ENCODE measurements around the gene PRKAR1B. TPM values are rescaled to one million over a fixed set of nuclear protein-coding genes. Genes with fewer than 3 reads are reported as not detected.

PRKAR1B gene
- polyA plus RNA-seq, 1 of the 3 experiments (the other 2 are of a cell fraction), result 63.7 TPM

- DNase-seq, result no peak
- 98% methylated on average over 26 of the region's 26 CpGs for WGBS (ENCODE audit: low lambda C conversion rate)
- Histone ChIP-seq H3K9ac (no peak overlapping the region), H3K27ac (ENCODE audit: low read depth in 2 of 2, low read length in 1 of 2) (no peak overlapping the region; a peak in 1 of 4 replicates), H3K4me3 (ENCODE audit: low read depth in 2 of 2, low read length in 1 of 2) (no peak overlapping the region), H3K79me2 (ENCODE audit: insufficient read depth) (peaks cover 35% of the 10 kb centered on the region), H4K20me1 (ENCODE audit: insufficient read depth) (peaks cover 12% of the 10 kb centered on the region; the same call in 1 of the 2 replicates), H3K9me2 (no peaks in the 10 kb centered on the region), H3K36me3 (replicated peaks in 1 of 2; ENCODE audit: control insufficient read depth in 1 of 2, insufficient read depth in 2 of 2, low read length in 1 of 2) (peaks cover 32 to 36% of the 10 kb centered on the region in 2 experiments), H2AFZ (ENCODE audit: low read depth) (no peak overlapping the region), H3K4me2 (no peak overlapping the region), H3F3A (replicated peaks; ENCODE audit: insufficient read depth) (peaks cover 5% of the 10 kb centered on the region), H3K4me1 (ENCODE audit: control insufficient read depth in 1 of 2, insufficient read depth in 2 of 2, low read depth in 1 of 2, low read length in 1 of 2) (peaks cover 0 to 21% of the 10 kb centered on the region in 2 experiments; a peak in 2 of 4 replicates), H3K9me3 (no peaks in the 10 kb centered on the region), H3K27me3 (ENCODE audit: insufficient read depth) (no peaks in the 10 kb centered on the region)
- TF ChIP-seq, protein P1, sequence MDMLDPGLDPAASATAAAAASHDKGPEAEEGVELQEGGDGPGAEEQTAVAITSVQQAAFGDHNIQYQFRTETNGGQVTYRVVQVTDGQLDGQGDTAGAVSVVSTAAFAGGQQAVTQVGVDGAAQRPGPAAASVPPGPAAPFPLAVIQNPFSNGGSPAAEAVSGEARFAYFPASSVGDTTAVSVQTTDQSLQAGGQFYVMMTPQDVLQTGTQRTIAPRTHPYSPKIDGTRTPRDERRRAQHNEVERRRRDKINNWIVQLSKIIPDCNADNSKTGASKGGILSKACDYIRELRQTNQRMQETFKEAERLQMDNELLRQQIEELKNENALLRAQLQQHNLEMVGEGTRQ (IDR thresholded peaks at IDR 0.05; ENCODE audit: borderline replicate concordance, low read depth, low read length), result no peak
- TF ChIP-seq MAX (IDR thresholded peaks at IDR 0.05; ENCODE audit: low read depth) (no peak), FOXJ3 (CRISPR knock-in tag; IDR thresholded peaks at IDR 0.05) (no peak), ELF1 (IDR thresholded peaks at IDR 0.05) (no peak), SIN3A (IDR thresholded peaks at IDR 0.05; ENCODE audit: borderline replicate concordance, low read depth, low read length) (no peak), YY1 (IDR thresholded peaks at IDR 0.05; ENCODE audit: low read depth) (no peak), GABPA (IDR thresholded peaks at IDR 0.05; ENCODE audit: low read depth) (no peak), JUND (IDR thresholded peaks at IDR 0.05) (no peak), TEAD4 (IDR thresholded peaks at IDR 0.05; ENCODE audit: borderline replicate concordance, insufficient read depth) (no peak), IRF3 (IDR thresholded peaks at IDR 0.05; ENCODE audit: low read depth, low read length) (no peak), NRF1 (IDR thresholded peaks at IDR 0.05; ENCODE audit: low read depth, low read length) (no peak), ZBTB33 (IDR thresholded peaks at IDR 0.05; ENCODE audit: borderline replicate concordance, low read depth) (no peak), GATA2 (CRISPR knock-in tag; IDR thresholded peaks at IDR 0.05) (no peak), MXI1 (IDR thresholded peaks at IDR 0.05; ENCODE audit: low read depth, low read length) (no peak), FOSL2 (IDR thresholded peaks at IDR 0.05; ENCODE audit: borderline replicate concordance, low read depth) (no peak), EP300 (IDR thresholded peaks at IDR 0.05; ENCODE audit: borderline replicate concordance in 1 of 2, low read depth in 1 of 2, low read length in 1 of 2) (no peak), FOXM1 (IDR thresholded peaks at IDR 0.05; ENCODE audit: low read depth) (no peak)
- TF ChIP-seq, protein P2, sequence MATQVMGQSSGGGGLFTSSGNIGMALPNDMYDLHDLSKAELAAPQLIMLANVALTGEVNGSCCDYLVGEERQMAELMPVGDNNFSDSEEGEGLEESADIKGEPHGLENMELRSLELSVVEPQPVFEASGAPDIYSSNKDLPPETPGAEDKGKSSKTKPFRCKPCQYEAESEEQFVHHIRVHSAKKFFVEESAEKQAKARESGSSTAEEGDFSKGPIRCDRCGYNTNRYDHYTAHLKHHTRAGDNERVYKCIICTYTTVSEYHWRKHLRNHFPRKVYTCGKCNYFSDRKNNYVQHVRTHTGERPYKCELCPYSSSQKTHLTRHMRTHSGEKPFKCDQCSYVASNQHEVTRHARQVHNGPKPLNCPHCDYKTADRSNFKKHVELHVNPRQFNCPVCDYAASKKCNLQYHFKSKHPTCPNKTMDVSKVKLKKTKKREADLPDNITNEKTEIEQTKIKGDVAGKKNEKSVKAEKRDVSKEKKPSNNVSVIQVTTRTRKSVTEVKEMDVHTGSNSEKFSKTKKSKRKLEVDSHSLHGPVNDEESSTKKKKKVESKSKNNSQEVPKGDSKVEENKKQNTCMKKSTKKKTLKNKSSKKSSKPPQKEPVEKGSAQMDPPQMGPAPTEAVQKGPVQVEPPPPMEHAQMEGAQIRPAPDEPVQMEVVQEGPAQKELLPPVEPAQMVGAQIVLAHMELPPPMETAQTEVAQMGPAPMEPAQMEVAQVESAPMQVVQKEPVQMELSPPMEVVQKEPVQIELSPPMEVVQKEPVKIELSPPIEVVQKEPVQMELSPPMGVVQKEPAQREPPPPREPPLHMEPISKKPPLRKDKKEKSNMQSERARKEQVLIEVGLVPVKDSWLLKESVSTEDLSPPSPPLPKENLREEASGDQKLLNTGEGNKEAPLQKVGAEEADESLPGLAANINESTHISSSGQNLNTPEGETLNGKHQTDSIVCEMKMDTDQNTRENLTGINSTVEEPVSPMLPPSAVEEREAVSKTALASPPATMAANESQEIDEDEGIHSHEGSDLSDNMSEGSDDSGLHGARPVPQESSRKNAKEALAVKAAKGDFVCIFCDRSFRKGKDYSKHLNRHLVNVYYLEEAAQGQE (IDR thresholded peaks at IDR 0.05; ENCODE audit: low read depth, low read length), result no peak
- CTCF ChIA-PET, result interaction anchor here (1.4 to 1.5 kb wide), 2 partner anchors 428 to 429 kb away, joined by 3 to 5 read pairs; no protein-coding TSS in a partner anchor
- POLR2A ChIA-PET, result interaction anchor here (1.0 to 1.8 kb wide), 2 partner anchors 17 to 18 kb away, joined by 3 to 11 read pairs; no protein-coding TSS in a partner anchor
These were observed 23.2 kb upstream of the PRKAR1B start for GRCh38 chr7:750111-750905.
